ENCODE measurements around the gene LILRA6. TPM values are rescaled to one million over a fixed set of nuclear protein-coding genes. Genes with fewer than 3 reads are reported as not detected.

Gene LILRA6
- total and polyA plus RNA-seq, 2 of the 8 experiments (the other 6 are each of a cell fraction or from before 2014, with no cell fraction given): not detected

DNA sequence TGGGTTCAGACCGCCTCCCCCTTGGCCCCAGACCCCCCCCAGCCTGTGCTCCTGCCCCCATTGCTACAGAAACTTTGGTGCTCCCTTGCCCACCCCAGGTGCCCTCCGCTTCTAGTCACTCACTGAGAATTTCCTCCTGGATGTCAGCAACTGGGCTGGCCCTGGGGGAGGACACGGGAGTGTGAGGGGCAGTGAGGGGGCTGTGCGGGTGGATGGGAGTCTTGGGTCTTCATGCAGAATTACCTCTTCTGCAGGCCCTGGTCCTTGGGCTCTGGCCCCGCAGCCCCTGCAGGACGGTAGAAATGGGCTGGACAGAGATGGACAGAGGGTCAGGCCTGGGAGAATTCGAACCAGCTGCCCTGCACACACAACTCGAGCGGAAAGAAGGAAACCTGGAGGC is 9.7 kb upstream of the LILRA6 start:
- H3K4me2 ChIP-seq (ENCODE audit: insufficient read depth in 1 of 2, low read depth in 2 of 2, low read length in 2 of 2): no peak overlapping the region
- CTCF ChIA-PET (ENCODE audit: partially characterized antibody): no interaction called here
- no peak overlapping the region for H3K23ac ChIP-seq (ENCODE audit: insufficient read length)
- H2AFZ ChIP-seq (ENCODE audit: low read length): no peak overlapping the region
- no peak overlapping the region for H2BK5ac ChIP-seq (ENCODE audit: low read depth, low read length)
- H2BK12ac ChIP-seq (ENCODE audit: low read depth, low read length): no peak overlapping the region
- no peak overlapping the region for H3K4ac ChIP-seq (replicated peaks; ENCODE audit: insufficient read length, low read depth, low read length)
- no peaks in the 10 kb centered on the region for H4K20me1 ChIP-seq (replicated peaks in 1 of 2; ENCODE audit: control insufficient read depth in 1 of 2, insufficient read depth in 2 of 2, low read length in 2 of 2)
- H4K91ac ChIP-seq (replicated peaks; ENCODE audit: insufficient read length, low read length): no peak overlapping the region
- no peak overlapping the region for H3K4me3 ChIP-seq (ENCODE audit: extremely low read depth in 1 of 4, insufficient read depth in 2 of 4, low read depth in 3 of 4, low read length in 4 of 4)
- no peak overlapping the region for H4K5ac ChIP-seq (ENCODE audit: insufficient read length, low read depth, low read length)
- H3K27me3 ChIP-seq (replicated peaks in 1 of 4; ENCODE audit: control insufficient read depth in 3 of 4, extremely low read depth in 1 of 4, insufficient read depth in 3 of 4, low read length in 3 of 4): no peaks in the 10 kb centered on the region; a peak in 1 of 7 replicates
- H3K9ac ChIP-seq (replicated peaks in 1 of 4; ENCODE audit: extremely low read depth in 1 of 4, low read depth in 3 of 4, low read length in 3 of 4): no peak overlapping the region
- no peaks in the 10 kb centered on the region for H3K23me2 ChIP-seq (ENCODE audit: low read depth, low read length)
- DNase-seq (ENCODE audit: low read depth in 1 of 2, low spot score in 2 of 2) (no peak), FAIRE-seq (no peak)
- H3K79me1 ChIP-seq (ENCODE audit: low read depth, low read length): no peaks in the 10 kb centered on the region
- no peak overlapping the region for H2AK5ac ChIP-seq (ENCODE audit: low read depth, low read length)
- peaks cover 0 to 13% (median 1%) of the 10 kb centered on the region in 4 experiments; a peak in 4 of 7 replicates for H3K4me1 ChIP-seq (replicated peaks in 1 of 4; ENCODE audit: control insufficient read depth in 3 of 4, insufficient read depth in 4 of 4, low read length in 3 of 4)
- H3K27ac ChIP-seq (ENCODE audit: low read depth, low read length): no peak overlapping the region
- H3K9me3 ChIP-seq (ENCODE audit: insufficient read depth in 2 of 2, low read depth in 1 of 2, low read length in 1 of 2): no peaks in the 10 kb centered on the region
- no peak overlapping the region for H3K18ac ChIP-seq (ENCODE audit: extremely low read depth, low read length)
- H3K79me2 ChIP-seq (ENCODE audit: control insufficient read depth in 1 of 2, insufficient read depth in 2 of 2, low read length in 2 of 2): no peaks in the 10 kb centered on the region
- H2BK20ac ChIP-seq (ENCODE audit: low read length): no peak overlapping the region
- POLR2A ChIA-PET (ENCODE audit: partially characterized antibody): interaction anchor here (1.0 to 2.2 kb wide), 2 partner anchors 47 to 51 kb away, joined by 4 to 9 read pairs; no protein-coding TSS in a partner anchor
- H4K8ac ChIP-seq (ENCODE audit: extremely low read depth, insufficient read depth, low read length): no peak overlapping the region
- WGBS, 2 experiments (ENCODE audit: extremely low coverage in 1 of 2, insufficient coverage in 1 of 2, insufficient read length in 1 of 2, insufficient replicate concordance in 2 of 2, low coverage in 1 of 2, low lambda C conversion rate in 2 of 2, missing lambda C conversion rate in 1 of 2): 81% methylated on average over 8 of the region's 9 CpGs; no CpG with 5 or more reads in 1 of the 2 experiments
- H2BK120ac ChIP-seq (replicated peaks; ENCODE audit: low read depth, low read length): no peak overlapping the region
- H3K36me3 ChIP-seq (ENCODE audit: control insufficient read depth in 2 of 4, insufficient read depth in 4 of 4, low read length in 3 of 4): no peaks in the 10 kb centered on the region
- H3K14ac ChIP-seq (ENCODE audit: insufficient read length): no peak overlapping the region
- no peak overlapping the region for H2BK15ac ChIP-seq (ENCODE audit: low read length)
- H3K56ac ChIP-seq (replicated peaks; ENCODE audit: insufficient read length, low read depth, low read length): no peak overlapping the region
- no peak for TF ChIP-seq ASH2L (IDR thresholded peaks at IDR 0.05; ENCODE audit: low read length)
- TF ChIP-seq CEBPB (IDR thresholded peaks at IDR 0.05; ENCODE audit: low read depth, low read length): no peak
